ENCODE results near the gene CABLES1. TPM values are rescaled to one million over a fixed set of nuclear protein-coding genes. Genes with fewer than 3 reads are reported as not detected.

Gene CABLES1
- total and polyA plus RNA-seq, 4 donors, result 9.9 to 25.7 (median 11.4) TPM

DNA sequence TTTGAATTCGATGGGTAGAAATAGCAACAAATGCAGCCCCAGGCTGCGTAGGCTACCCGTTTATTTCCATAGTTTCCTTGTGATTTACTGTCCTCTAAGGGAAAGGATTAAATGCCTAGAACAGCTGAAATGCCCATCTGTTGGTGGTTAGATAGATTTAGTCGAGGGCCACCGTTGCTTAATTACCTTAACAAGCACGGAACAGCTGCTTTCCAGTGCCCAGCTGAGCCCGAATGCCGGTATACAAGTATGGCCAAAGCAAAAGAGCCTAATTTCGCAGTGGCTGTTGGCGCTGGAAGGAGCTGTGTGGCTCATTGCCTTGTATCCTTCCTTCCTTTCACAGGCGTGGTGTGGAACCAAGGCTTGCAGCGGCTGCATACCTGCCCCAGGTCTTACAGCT, 109.1 kb downstream of the CABLES1 start:
- DNase-seq (no peak), ATAC-seq (ENCODE audit: low FRiP score) (no peak)
- no peaks in the 10 kb centered on the region for H3K27me3 ChIP-seq (ENCODE audit: control insufficient read depth in 1 of 2, insufficient read depth in 2 of 2, low read length in 1 of 2)
- no peak overlapping the region for H3K4me3 ChIP-seq (ENCODE audit: low read length in 2 of 2)
- H3K36me3 ChIP-seq (ENCODE audit: control insufficient read depth in 1 of 2, insufficient read depth in 2 of 2, low read length in 1 of 2), result peaks cover 0 to 10% of the 10 kb centered on the region in 2 donors
- H3K9me3 ChIP-seq (ENCODE audit: control insufficient read depth, low read length), result no peaks in the 10 kb centered on the region
- H3K27ac ChIP-seq (ENCODE audit: low read depth in 1 of 2, low read length in 2 of 2), result no peak overlapping the region
- intact Hi-C loops (cut with DNase I), result no loop called here
- 82 to 83% methylated on average over 12 of the region's 12 CpGs for WGBS, 2 donors
- no peaks in the 10 kb centered on the region for H3K4me1 ChIP-seq (ENCODE audit: control insufficient read depth in 1 of 2, insufficient read depth in 2 of 2, low read length in 2 of 2)

DNA sequence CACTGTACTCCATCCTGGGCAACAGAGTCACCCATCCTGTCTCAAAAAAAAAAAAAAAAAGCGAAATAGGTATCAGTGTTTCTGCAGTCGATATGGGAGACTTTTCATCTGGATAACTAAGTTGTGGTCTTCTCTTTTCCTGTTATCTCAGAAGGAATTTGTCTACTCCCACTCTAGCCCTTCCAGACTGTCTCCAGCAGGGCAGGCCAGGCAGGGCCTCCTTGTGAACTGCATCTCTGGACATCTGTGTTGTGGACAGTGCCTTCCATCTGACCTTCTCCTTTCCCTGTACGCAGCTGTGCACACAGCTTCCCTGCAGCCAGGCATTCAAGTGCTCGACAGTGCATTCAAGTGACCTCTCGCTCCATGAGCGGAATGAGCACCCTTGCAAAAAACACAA, 110.2 kb downstream of the CABLES1 start:
- WGBS, 2 donors, result 96 to 97% methylated on average over 6 of the region's 6 CpGs
- intact Hi-C loops (cut with DNase I), result no loop called here
- ATAC-seq (ENCODE audit: low FRiP score) (no peak), DNase-seq (no peak)
- Histone ChIP-seq H3K9me3 (ENCODE audit: control insufficient read depth, low read length) (no peaks in the 10 kb centered on the region), H3K4me1 (ENCODE audit: control insufficient read depth in 1 of 2, insufficient read depth in 2 of 2, low read length in 2 of 2) (no peaks in the 10 kb centered on the region), H3K27me3 (ENCODE audit: control insufficient read depth in 1 of 2, insufficient read depth in 2 of 2, low read length in 1 of 2) (no peaks in the 10 kb centered on the region), H3K27ac (ENCODE audit: low read depth in 1 of 2, low read length in 2 of 2) (no peak overlapping the region), H3K36me3 (ENCODE audit: control insufficient read depth in 1 of 2, insufficient read depth in 2 of 2, low read length in 1 of 2) (peaks cover 0 to 10% of the 10 kb centered on the region in 2 donors), H3K4me3 (ENCODE audit: low read length in 2 of 2) (no peak overlapping the region)

DNA sequence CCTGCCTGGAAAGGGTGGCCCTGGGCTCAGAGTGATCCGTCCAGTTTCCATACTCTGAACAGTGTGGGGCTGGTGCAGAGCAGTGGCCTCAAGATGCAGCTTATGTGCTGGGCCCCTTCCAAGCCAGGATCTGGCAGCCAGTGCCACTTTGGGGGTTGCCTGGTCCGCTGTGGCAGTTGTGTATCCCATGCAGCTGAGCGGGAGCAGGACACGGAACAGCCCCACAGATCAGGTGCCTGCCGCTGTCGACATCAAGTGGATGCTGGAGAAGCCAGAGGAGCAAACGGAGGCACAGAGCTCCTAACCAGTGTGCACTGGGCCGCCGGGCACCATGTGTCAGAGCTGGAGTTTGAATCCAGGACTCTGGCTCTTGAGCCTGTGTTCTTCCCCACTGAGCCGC, 112.0 kb downstream of the CABLES1 start:
- no peak for ATAC-seq (ENCODE audit: low FRiP score)
- H3K9me3 ChIP-seq (ENCODE audit: control insufficient read depth, low read length), result no peaks in the 10 kb centered on the region
- intact Hi-C loops (cut with DNase I), result no loop called here
- peaks cover 0 to 2% of the 10 kb centered on the region in 2 donors for H3K4me1 ChIP-seq (ENCODE audit: control insufficient read depth in 1 of 2, insufficient read depth in 2 of 2, low read length in 2 of 2)
- H3K36me3 ChIP-seq (ENCODE audit: control insufficient read depth in 1 of 2, insufficient read depth in 2 of 2, low read length in 1 of 2), result peaks cover 0 to 10% of the 10 kb centered on the region in 2 donors
- no peak overlapping the region for H3K4me3 ChIP-seq (ENCODE audit: low read length in 2 of 2)
- no peak for DNase-seq
- 94 to 95% methylated on average over 10 of the region's 10 CpGs for WGBS, 2 donors
- H3K27ac ChIP-seq (ENCODE audit: low read depth in 1 of 2, low read length in 2 of 2), result no peak overlapping the region
- no peaks in the 10 kb centered on the region for H3K27me3 ChIP-seq (ENCODE audit: control insufficient read depth in 1 of 2, insufficient read depth in 2 of 2, low read length in 1 of 2)

DNA sequence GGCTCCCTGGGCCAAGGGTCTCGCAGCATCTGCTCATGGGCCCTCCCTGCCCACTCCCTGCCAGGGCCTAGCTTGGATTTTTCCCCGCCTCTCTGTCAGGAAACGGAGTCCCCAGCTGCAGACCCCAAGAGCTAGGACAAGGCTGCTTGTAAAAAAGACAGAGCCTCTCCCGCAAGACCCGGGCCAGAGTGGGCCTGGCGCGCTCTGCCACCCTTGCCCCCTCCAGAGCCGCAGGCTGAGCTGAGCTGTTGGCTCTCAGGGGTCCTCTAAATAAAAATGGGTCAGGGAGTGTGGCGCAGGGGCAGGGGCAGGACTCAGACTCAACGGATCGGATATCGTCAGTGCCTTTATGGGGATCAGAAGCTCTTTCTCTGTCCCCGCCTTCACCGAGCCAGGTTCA, 112.6 kb downstream of the CABLES1 start:
- Histone ChIP-seq H3K27ac (ENCODE audit: low read depth in 1 of 2, low read length in 2 of 2) (no peak overlapping the region), H3K4me3 (ENCODE audit: low read length in 2 of 2) (no peak overlapping the region), H3K36me3 (ENCODE audit: control insufficient read depth in 1 of 2, insufficient read depth in 2 of 2, low read length in 1 of 2) (peaks cover 0 to 14% of the 10 kb centered on the region in 2 donors), H3K27me3 (ENCODE audit: control insufficient read depth in 1 of 2, insufficient read depth in 2 of 2, low read length in 1 of 2) (no peaks in the 10 kb centered on the region), H3K4me1 (ENCODE audit: control insufficient read depth in 1 of 2, insufficient read depth in 2 of 2, low read length in 2 of 2) (peaks cover 0 to 2% of the 10 kb centered on the region in 2 donors), H3K9me3 (ENCODE audit: control insufficient read depth, low read length) (no peaks in the 10 kb centered on the region)
- no peak for ATAC-seq (ENCODE audit: low FRiP score)
- intact Hi-C loops (cut with DNase I), result no loop called here
- no peak for DNase-seq
- WGBS, 2 donors, result 96% methylated on average over 14 of the region's 14 CpGs

DNA sequence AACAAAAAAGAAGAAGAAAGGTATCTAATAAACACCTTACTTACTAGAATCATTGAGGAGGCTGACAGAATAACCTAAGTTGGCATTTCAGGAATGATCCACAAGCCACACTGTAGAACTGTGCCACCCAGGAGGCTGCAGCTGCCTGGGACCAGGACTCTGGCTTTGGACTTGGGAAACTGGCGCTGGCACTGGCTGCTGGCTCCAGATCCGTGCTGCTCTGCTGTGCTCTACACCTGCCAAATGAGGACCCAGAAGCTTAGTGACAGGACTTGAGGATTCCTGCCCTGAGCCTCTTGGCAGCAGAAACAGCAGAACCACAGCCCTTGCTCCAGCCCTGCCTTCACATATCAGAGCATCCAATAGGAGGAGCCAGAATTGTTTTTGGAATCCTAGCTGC, 113.5 kb downstream of the CABLES1 start:
- Histone ChIP-seq H3K27ac (ENCODE audit: low read depth in 1 of 2, low read length in 2 of 2) (no peak overlapping the region), H3K4me3 (ENCODE audit: low read length in 2 of 2) (no peak overlapping the region), H3K27me3 (ENCODE audit: control insufficient read depth in 1 of 2, insufficient read depth in 2 of 2, low read length in 1 of 2) (no peaks in the 10 kb centered on the region), H3K36me3 (ENCODE audit: control insufficient read depth in 1 of 2, insufficient read depth in 2 of 2, low read length in 1 of 2) (peaks cover 0 to 15% of the 10 kb centered on the region in 2 donors), H3K9me3 (ENCODE audit: control insufficient read depth, low read length) (no peaks in the 10 kb centered on the region), H3K4me1 (ENCODE audit: control insufficient read depth in 1 of 2, insufficient read depth in 2 of 2, low read length in 2 of 2) (peaks cover 0 to 2% of the 10 kb centered on the region in 2 donors)
- intact Hi-C loops (cut with DNase I), result no loop called here
- no peak for ATAC-seq (ENCODE audit: low FRiP score)
- no peak for DNase-seq
- 76 to 77% methylated on average over 2 of the region's 2 CpGs for WGBS, 2 donors

DNA sequence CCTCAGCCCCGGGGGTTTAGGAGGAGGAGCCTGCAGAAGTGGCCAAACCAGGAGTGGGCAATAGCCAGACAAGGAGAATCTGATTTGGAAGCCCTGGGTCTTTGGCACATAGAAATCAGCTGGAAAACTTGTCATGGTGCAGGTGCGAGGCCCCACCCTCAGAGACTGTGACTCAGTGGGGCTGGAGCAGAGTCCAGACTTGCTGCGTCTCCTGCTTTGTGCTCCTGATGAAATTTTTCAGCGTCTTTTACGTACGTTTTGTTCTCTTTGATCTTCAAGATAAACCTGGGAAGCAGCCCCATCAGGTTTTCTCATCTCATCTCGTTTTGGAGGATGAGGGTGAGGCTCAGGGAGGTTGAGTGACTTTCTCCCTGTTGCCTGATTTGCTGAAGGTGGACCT, 114.1 kb downstream of the CABLES1 start:
- H3K36me3 ChIP-seq (ENCODE audit: control insufficient read depth in 1 of 2, insufficient read depth in 2 of 2, low read length in 1 of 2), result peaks cover 0 to 15% of the 10 kb centered on the region in 2 donors
- no peak for ATAC-seq (ENCODE audit: low FRiP score)
- intact Hi-C loops (cut with DNase I), result no loop called here
- H3K27ac ChIP-seq (ENCODE audit: low read depth in 1 of 2, low read length in 2 of 2), result no peak overlapping the region
- no peaks in the 10 kb centered on the region for H3K9me3 ChIP-seq (ENCODE audit: control insufficient read depth, low read length)
- H3K4me1 ChIP-seq (ENCODE audit: control insufficient read depth in 1 of 2, insufficient read depth in 2 of 2, low read length in 2 of 2), result peaks cover 0 to 2% of the 10 kb centered on the region in 2 donors
- whole genome bisulfite sequencing, 2 donors, result 94 to 95% methylated on average over 7 of the region's 7 CpGs
- H3K27me3 ChIP-seq (ENCODE audit: control insufficient read depth in 1 of 2, insufficient read depth in 2 of 2, low read length in 1 of 2), result no peaks in the 10 kb centered on the region
- no peak for DNase-seq
- H3K4me3 ChIP-seq (ENCODE audit: low read length in 2 of 2), result no peak overlapping the region

DNA sequence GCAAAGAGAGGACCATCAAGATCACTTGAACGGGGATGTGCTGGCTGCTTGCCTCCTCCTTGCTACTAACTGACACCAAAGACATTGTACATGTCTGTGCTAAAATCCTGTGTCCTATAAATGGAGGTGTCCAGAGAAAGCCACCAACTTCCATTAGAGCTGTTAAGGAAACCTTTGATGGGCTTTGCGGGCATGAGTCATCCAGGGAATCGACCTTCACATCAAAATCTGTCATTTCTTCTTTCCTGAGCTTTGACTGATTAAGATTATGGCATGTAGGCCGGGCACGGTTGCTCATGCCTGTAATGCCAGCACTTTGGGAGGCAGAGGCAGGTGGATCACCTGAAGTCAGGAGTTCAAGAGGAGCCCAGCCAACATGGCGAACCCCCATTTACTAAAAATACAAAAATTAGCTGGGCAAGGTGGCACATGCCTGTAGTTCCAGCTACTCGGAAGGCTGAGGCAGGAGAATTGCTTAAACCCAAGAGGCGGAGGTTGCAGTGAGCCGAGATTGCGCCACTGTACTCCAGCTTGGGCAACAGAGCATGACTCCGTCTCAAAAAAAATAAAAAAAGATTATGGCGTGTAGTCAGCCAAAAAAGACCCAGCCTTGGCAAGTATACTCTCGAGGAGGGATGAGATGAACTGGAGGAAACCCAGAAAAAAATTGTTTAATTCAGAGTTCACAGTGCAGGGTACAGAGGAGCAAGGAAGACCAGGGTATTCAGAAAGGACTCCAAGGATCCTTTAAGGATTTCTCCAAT, 115.8 kb downstream of the CABLES1 start:
- ATAC-seq (ENCODE audit: low FRiP score), result peak; percentile 60
- peak overlapping the region in 1 of 2 donors; percentile 56 for H3K27ac ChIP-seq (ENCODE audit: low read depth in 1 of 2, low read length in 2 of 2)
- H3K27me3 ChIP-seq (ENCODE audit: control insufficient read depth in 1 of 2, insufficient read depth in 2 of 2, low read length in 1 of 2), result no peaks in the 10 kb centered on the region
- 47 to 53% methylated on average over 13 of the region's 13 CpGs for WGBS, 2 donors
- intact Hi-C loops (cut with DNase I), result no loop called here
- H3K4me3 ChIP-seq (ENCODE audit: low read length in 2 of 2), result no peak overlapping the region
- H3K36me3 ChIP-seq (ENCODE audit: control insufficient read depth in 1 of 2, insufficient read depth in 2 of 2, low read length in 1 of 2), result peaks cover 0 to 12% of the 10 kb centered on the region in 2 donors
- no peaks in the 10 kb centered on the region for H3K9me3 ChIP-seq (ENCODE audit: control insufficient read depth, low read length)
- peaks cover 0 to 2% of the 10 kb centered on the region in 2 donors for H3K4me1 ChIP-seq (ENCODE audit: control insufficient read depth in 1 of 2, insufficient read depth in 2 of 2, low read length in 2 of 2)
- DNase-seq, result peak; percentile 79 to 83

DNA sequence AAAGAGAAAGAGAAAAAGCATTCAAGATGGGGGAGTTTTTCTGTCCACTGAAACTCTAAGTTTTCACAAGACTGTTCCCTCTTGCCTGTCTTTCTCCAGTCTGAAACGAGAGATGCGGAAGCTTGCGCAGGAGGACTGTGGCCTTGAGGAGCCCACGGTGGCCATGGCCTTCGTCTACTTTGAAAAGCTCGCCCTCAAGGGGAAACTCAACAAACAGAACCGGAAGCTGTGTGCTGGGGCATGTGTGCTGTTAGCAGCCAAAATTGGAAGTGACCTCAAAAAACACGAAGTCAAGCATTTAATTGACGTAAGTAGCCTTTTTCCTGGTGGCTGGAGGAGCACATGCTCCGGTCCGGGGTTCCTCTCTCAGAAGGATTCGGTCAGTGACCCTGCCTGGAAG, 118.3 kb downstream of the CABLES1 start:
- Histone ChIP-seq H3K4me3 (ENCODE audit: low read length in 2 of 2) (no peak overlapping the region), H3K4me1 (ENCODE audit: control insufficient read depth in 1 of 2, insufficient read depth in 2 of 2, low read length in 2 of 2) (peaks cover 0 to 2% of the 10 kb centered on the region in 2 donors), H3K27me3 (ENCODE audit: control insufficient read depth in 1 of 2, insufficient read depth in 2 of 2, low read length in 1 of 2) (no peaks in the 10 kb centered on the region), H3K9me3 (ENCODE audit: control insufficient read depth, low read length) (no peaks in the 10 kb centered on the region), H3K27ac (ENCODE audit: low read depth in 1 of 2, low read length in 2 of 2) (no peak overlapping the region), H3K36me3 (ENCODE audit: control insufficient read depth in 1 of 2, insufficient read depth in 2 of 2, low read length in 1 of 2) (peaks cover 0 to 6% of the 10 kb centered on the region in 2 donors)
- DNase-seq, result no peak
- WGBS, 2 donors, result 91 to 92% methylated on average over 12 of the region's 12 CpGs
- ATAC-seq (ENCODE audit: low FRiP score), result no peak
- intact Hi-C loops (cut with DNase I), result no loop called here

DNA sequence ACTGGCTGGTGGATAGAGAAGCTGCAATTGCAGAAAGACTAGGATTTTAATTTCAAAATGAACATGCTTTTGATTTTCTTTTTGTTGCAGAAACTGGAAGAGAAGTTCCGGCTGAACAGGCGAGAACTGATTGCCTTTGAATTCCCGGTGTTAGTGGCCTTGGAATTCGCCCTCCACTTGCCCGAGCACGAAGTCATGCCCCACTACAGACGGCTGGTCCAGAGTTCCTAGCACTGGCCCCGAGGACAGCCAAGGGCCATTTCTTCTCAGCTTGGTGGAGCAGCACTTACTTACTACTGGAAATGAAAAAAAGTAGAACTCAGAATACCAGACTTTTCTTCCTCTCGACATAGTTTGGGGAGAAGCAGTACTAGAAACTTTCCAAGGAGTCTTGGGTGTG, 121.9 kb downstream of the CABLES1 start:
- Histone ChIP-seq H3K27me3 (ENCODE audit: control insufficient read depth in 1 of 2, insufficient read depth in 2 of 2, low read length in 1 of 2) (no peaks in the 10 kb centered on the region), H3K4me1 (ENCODE audit: control insufficient read depth in 1 of 2, insufficient read depth in 2 of 2, low read length in 2 of 2) (no peaks in the 10 kb centered on the region), H3K36me3 (ENCODE audit: control insufficient read depth in 1 of 2, insufficient read depth in 2 of 2, low read length in 1 of 2) (peaks cover 0 to 5% of the 10 kb centered on the region in 2 donors), H3K9me3 (ENCODE audit: control insufficient read depth, low read length) (no peaks in the 10 kb centered on the region), H3K27ac (ENCODE audit: low read depth in 1 of 2, low read length in 2 of 2) (no peak overlapping the region), H3K4me3 (ENCODE audit: low read length in 2 of 2) (no peak overlapping the region)
- 83 to 84% methylated on average over 9 of the region's 9 CpGs for WGBS, 2 donors
- DNase-seq (no peak), ATAC-seq (ENCODE audit: low FRiP score) (no peak)
- intact Hi-C loops (cut with DNase I), result no loop called here
